GOT3 (cell line): Measurements from ENCODE around the gene LTB.

ENCODE experiments used
- DNase-seq: peaks from one replicate; lab custom pipeline; 2025; ENCODE audit warnings: mixed read lengths; lab: John Stamatoyannopoulos, UW

Gene LTB

DNA sequence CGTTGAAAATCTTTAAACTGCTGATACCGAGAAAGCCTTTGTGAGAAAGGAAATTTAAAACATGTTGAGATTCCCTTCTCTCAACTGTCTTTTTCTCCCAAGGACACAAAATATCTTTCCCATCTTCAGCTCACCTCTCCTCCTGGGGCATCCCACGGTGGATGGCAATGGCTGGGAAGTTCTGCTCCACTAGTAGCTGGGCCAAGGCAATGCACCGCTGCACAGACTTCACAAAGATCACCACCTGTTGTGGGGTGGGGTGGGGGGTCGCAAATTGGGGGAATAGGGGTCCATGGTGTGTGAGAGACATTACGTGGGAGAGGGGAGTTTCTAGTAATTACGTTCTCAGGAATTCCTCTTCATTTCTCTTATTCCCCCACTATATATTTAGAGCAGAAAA is 51.1 kb downstream of the LTB start:
- no peak for DNase-seq

DNA sequence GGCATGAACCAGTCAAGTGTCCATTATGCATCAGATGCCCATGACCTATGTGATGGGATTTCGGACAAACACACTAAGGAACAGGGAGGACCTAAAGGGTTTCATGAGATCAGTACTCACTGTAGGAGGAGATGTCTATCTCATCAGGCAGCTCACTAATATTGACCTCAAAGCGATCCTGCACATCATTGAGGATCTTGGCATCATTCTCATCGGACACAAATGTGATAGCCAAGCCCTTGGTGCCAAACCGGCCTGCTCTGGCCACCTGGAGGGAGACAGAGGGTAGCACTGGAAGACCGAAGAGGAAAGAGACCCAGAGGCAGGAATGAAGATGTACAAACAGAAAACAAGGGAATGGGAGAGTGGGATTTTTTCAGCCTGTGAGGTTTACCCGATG is 51.6 kb downstream of the LTB start:
- no peak for DNase-seq
